HG03354 (cell line): ENCODE results near the gene MCM10.
"Not testable (repeated sequence)": the region's sequence is repeated elsewhere in the genome, so short reads cannot be mapped to it uniquely, and the experiment has no call there.

Experiments
- ATAC-seq: cut with Tn5 transposase; IDR thresholded peaks from one replicate; pipeline ENCODE4 v1.9.1; 2021; ENCODE audit warnings: mild to moderate bottlenecking; ENCODE audit not compliant: unreplicated experiment, poor library complexity, severe bottlenecking

MCM10 gene

GRCh38 chr10:13213163-13213562 is 51.8 kb downstream of the MCM10 start:
- no peak for ATAC-seq

GRCh38 chr10:13218878-13219277 is 57.5 kb downstream of the MCM10 start:
- ATAC-seq: no peak

GRCh38 chr10:13219685-13220670 is 58.6 kb downstream of the MCM10 start:
- ATAC-seq: no peak

GRCh38 chr10:13221572-13221971 is 60.2 kb downstream of the MCM10 start:
- no peak for ATAC-seq

- ATAC-seq: no peak
Measured at GRCh38 chr10:13222151-13222550, 60.8 kb downstream of the MCM10 start.

GRCh38 chr10:13222566-13222965 is 61.2 kb downstream of the MCM10 start:
- no peak for ATAC-seq

- no peak for ATAC-seq
Measured at GRCh38 chr10:13223241-13223640, 61.9 kb downstream of the MCM10 start.

GRCh38 chr10:13224210-13224995 is 63.0 kb downstream of the MCM10 start:
- ATAC-seq: no peak

GRCh38 chr10:13225601-13226000 is 64.2 kb downstream of the MCM10 start:
- ATAC-seq: no peak

- no peak for ATAC-seq
Measured at GRCh38 chr10:13227031-13227430, 65.7 kb downstream of the MCM10 start.

- ATAC-seq: no peak
Measured at GRCh38 chr10:13231190-13231589, 69.8 kb downstream of the MCM10 start.

- ATAC-seq: no peak
Measured at GRCh38 chr10:13231808-13232207, 70.5 kb downstream of the MCM10 start.

GRCh38 chr10:13233358-13233757 is 72.0 kb downstream of the MCM10 start:
- ATAC-seq: no peak

GRCh38 chr10:13234172-13234571 is 72.8 kb downstream of the MCM10 start, which contains the start of gene UCMA:
Gene UCMA, minus strand, starts transcription at chr10:13234374. Its CDS starts 116 bp downstream, at chr10:13234258.
- ATAC-seq: no peak

- ATAC-seq: not testable (repeated sequence)
Measured at GRCh38 chr10:13234736-13235135, 73.4 kb downstream of the MCM10 start.

GRCh38 chr10:13236638-13237037 is 75.3 kb downstream of the MCM10 start:
- no peak for ATAC-seq

- ATAC-seq: no peak
Measured at GRCh38 chr10:13238271-13239077, 77.1 kb downstream of the MCM10 start.

- ATAC-seq: no peak
Measured at GRCh38 chr10:13239923-13240322, 78.6 kb downstream of the MCM10 start.

GRCh38 chr10:13241613-13242012 is 80.3 kb downstream of the MCM10 start:
- no peak for ATAC-seq

GRCh38 chr10:13242260-13242659 is 80.9 kb downstream of the MCM10 start:
- ATAC-seq: not testable (repeated sequence)
